Hepatocyte (in vitro differentiated cells): Measurements from ENCODE around the gene TEAD1. TPM values are rescaled to one million over a fixed set of nuclear protein-coding genes. Genes with fewer than 3 reads are reported as not detected.

ENCODE experiments used
- DNase-seq: peaks from one replicate; pipeline ENCODE4 v3.0.0-alpha.2; 2016; ENCODE audit warnings: low spot score
- H2AFZ ChIP-seq: fragments of 200-600 bp; sonication (generic); 2 replicates; pipeline ENCODE4 v1.6.0; 2016; ENCODE audit warnings: antibody characterized with exemption, mild to moderate bottlenecking
- H3K27ac ChIP-seq: fragments of 200-600 bp; sonication (generic); 2 replicates; pipeline ENCODE4 v1.5.1; 2016; ENCODE audit warnings: mild to moderate bottlenecking
- H3K27me3 ChIP-seq: fragments of 200-600 bp; sonication (generic); 2 replicates; pipeline ENCODE4 v1.6.1; 2016
- H3K36me3 ChIP-seq: fragments of 200-600 bp; sonication (generic); replicated peaks from 2 replicates; pipeline ENCODE4 v1.5.1; 2016; ENCODE audit warnings: low read depth; ENCODE audit not compliant: insufficient read depth
- H3K4me1 ChIP-seq: fragments of 200-600 bp; sonication (generic); 2 replicates; pipeline ENCODE4 v1.5.1; 2016; ENCODE audit warnings: mild to moderate bottlenecking, moderate library complexity; ENCODE audit not compliant: insufficient read depth
- H3K4me2 ChIP-seq: fragments of 200-600 bp; sonication (generic); 2 replicates; pipeline ENCODE4 v1.6.0; 2016
- H3K4me3 ChIP-seq: fragments of 200-600 bp; sonication (generic); 2 replicates; pipeline ENCODE4 v1.5.1; 2016; ENCODE audit warnings: mild to moderate bottlenecking
- H3K79me2 ChIP-seq: fragments of 200-600 bp; sonication (generic); 2 replicates; pipeline ENCODE4 v1.6.0; 2017; ENCODE audit warnings: mild to moderate bottlenecking
- H3K9me2 ChIP-seq: fragments of 200-600 bp; sonication (generic); replicated peaks from 2 replicates; pipeline ENCODE4 v1.6.0; 2017; ENCODE audit warnings: mild to moderate bottlenecking; ENCODE audit not compliant: insufficient read depth
- H3K9me3 ChIP-seq: fragments of 200-600 bp; sonication (generic); 2 replicates; pipeline ENCODE4 v1.5.1; 2016; ENCODE audit warnings: low read depth, mild to moderate bottlenecking
- H4K20me1 ChIP-seq: fragments of 200-600 bp; sonication (generic); 2 replicates; pipeline ENCODE4 v1.6.0; 2016; ENCODE audit warnings: mild to moderate bottlenecking; ENCODE audit not compliant: insufficient read depth, poor library complexity, severe bottlenecking
- EZH2 ChIP-seq: fragments of 200-600 bp; sonication (generic); IDR thresholded peaks from 2 replicates; pipeline ENCODE4 v1.6.1; 2016; ENCODE audit warnings: antibody characterized with exemption, mild to moderate bottlenecking, borderline replicate concordance
- EZH2phosphoT487 ChIP-seq: fragments of 200-600 bp; sonication (generic); IDR thresholded peaks from one replicate; pipeline ENCODE4 v1.6.1; 2018; ENCODE audit warnings: antibody characterized with exemption, mild to moderate bottlenecking, low read depth, moderate library complexity; ENCODE audit not compliant: unreplicated experiment, severe bottlenecking
- WGBS: methylation state at CpG from one replicate; pipeline ENCODE4 v1.1.6; 2016; ENCODE audit warnings: low lambda C conversion rate; ENCODE audit errors: missing lambda C conversion rate; 5-methylcytosine and 5-hydroxymethylcytosine counted together
- polyA plus RNA-seq: library from polyadenylated mRNA; unstranded; fragments of >200 nt; fragmentation: Nextera tagmentation; extraction: Ambion mirVana; gene quantifications from 2 replicates; pipeline ENCODE4 v1.2.1, GENCODE V29; 2016
- total RNA-seq: library from RNA; depleted of rRNA; stranded (reverse); fragments of >200 nt; gene quantifications from 2 replicates; pipeline ENCODE4 v1.2.3, GENCODE V29; 2014
- TF ChIP-seq, protein P1 (sequence below): fragments of 200-600 bp; sonication (generic); IDR thresholded peaks from 2 replicates; pipeline ENCODE4 v1.5.1; 2016; ENCODE audit warnings: antibody characterized with exemption, mild to moderate bottlenecking; ENCODE audit not compliant: poor library complexity

TEAD1 gene
- total RNA-seq (82.2 and 87.2 TPM in 2 replicates), polyA plus RNA-seq (37.2 and 50.4 TPM in 2 replicates)

DNA sequence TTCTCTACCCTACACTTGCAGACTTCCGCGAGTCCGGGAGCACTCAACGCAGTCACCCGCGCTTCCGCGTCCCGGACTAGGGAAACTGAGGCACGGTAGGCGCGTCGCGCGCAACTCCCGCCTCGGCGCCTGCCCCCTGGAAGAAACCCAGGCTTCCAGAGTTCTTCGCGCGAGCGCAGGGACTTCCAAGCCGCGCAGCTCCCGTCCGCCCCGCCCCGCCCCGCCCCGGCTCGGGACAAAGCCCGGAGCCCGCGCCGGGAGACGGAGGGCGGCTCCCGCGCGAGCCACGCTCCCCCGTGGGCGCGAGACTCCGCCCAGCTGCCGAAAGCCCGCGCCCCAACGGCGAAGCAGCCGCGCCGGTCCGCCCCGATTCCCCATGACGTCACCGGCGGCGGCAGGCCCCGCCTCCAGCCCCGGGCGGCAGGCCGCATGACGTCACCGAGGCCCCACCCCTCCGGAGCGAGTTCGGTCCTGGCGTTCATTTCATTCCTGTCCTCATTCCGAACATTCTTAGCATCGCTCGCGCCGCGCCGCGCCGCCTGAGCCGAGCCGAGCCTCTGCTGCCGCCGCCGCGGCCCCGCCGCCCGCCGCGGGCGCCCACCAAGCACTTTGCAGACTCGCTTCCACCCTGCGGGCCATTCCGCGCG is at the start of gene TEAD1:
TSS of gene TEAD1 (plus strand) at position 498 of the 647 bp plus-strand sequence.
- Histone ChIP-seq H3K4me1 (peaks cover 19% of the 10 kb centered on the region), H3K9me3 (no peaks in the 10 kb centered on the region), H4K20me1 (no peaks in the 10 kb centered on the region), H3K79me2 (peaks cover 41% of the 10 kb centered on the region), H3K9me2 (no peaks in the 10 kb centered on the region), H3K27ac (peak within 1 kb of the TSS; percentile 97), H2AFZ (peak within 1 kb of the TSS; percentile 67), H3K4me3 (peak within 1 kb of the TSS; percentile 89), H3K27me3 (no peaks in the 10 kb centered on the region), H3K36me3 (no peaks in the 10 kb centered on the region), H3K4me2 (peak within 1 kb of the TSS; percentile 80)
- TF ChIP-seq, protein P1, sequence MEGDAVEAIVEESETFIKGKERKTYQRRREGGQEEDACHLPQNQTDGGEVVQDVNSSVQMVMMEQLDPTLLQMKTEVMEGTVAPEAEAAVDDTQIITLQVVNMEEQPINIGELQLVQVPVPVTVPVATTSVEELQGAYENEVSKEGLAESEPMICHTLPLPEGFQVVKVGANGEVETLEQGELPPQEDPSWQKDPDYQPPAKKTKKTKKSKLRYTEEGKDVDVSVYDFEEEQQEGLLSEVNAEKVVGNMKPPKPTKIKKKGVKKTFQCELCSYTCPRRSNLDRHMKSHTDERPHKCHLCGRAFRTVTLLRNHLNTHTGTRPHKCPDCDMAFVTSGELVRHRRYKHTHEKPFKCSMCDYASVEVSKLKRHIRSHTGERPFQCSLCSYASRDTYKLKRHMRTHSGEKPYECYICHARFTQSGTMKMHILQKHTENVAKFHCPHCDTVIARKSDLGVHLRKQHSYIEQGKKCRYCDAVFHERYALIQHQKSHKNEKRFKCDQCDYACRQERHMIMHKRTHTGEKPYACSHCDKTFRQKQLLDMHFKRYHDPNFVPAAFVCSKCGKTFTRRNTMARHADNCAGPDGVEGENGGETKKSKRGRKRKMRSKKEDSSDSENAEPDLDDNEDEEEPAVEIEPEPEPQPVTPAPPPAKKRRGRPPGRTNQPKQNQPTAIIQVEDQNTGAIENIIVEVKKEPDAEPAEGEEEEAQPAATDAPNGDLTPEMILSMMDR = no peak
- TF ChIP-seq EZH2 = no peak
- no peak for TF ChIP-seq EZH2phosphoT487
- DNase-seq = peak; percentile 98
- 2% methylated on average over 14 of the region's 95 CpGs for WGBS

- Histone ChIP-seq H3K4me3 (no peak overlapping the region), H3K4me1 (no peaks in the 10 kb centered on the region), H2AFZ (no peak overlapping the region), H4K20me1 (no peaks in the 10 kb centered on the region), H3K36me3 (no peaks in the 10 kb centered on the region), H3K27ac (no peak overlapping the region), H3K9me3 (peaks cover 13% of the 10 kb centered on the region), H3K27me3 (no peaks in the 10 kb centered on the region), H3K9me2 (no peaks in the 10 kb centered on the region), H3K79me2 (no peaks in the 10 kb centered on the region), H3K4me2 (no peak overlapping the region)
- WGBS = 95% methylated on average over 4 of the region's 4 CpGs
- DNase-seq = no peak
- TF ChIP-seq, protein P1 = no peak
- TF ChIP-seq EZH2phosphoT487 (no peak), EZH2 (no peak)
Measured at GRCh38 chr11:12624595-12624994, 49.6 kb upstream of the TEAD1 start.

GRCh38 chr11:12625438-12626071 is 48.7 kb upstream of the TEAD1 start:
- Histone ChIP-seq H3K9me3 (peaks cover 13% of the 10 kb centered on the region), H3K27me3 (no peaks in the 10 kb centered on the region), H4K20me1 (no peaks in the 10 kb centered on the region), H3K9me2 (no peaks in the 10 kb centered on the region), H3K27ac (no peak overlapping the region), H3K36me3 (no peaks in the 10 kb centered on the region), H3K79me2 (no peaks in the 10 kb centered on the region), H2AFZ (no peak overlapping the region), H3K4me2 (no peak overlapping the region), H3K4me3 (no peak overlapping the region), H3K4me1 (no peaks in the 10 kb centered on the region)
- TF ChIP-seq EZH2phosphoT487 (no peak), EZH2 (no peak)
- TF ChIP-seq, protein P1 = no peak
- DNase-seq = no peak
- WGBS = 81% methylated on average over 4 of the region's 4 CpGs
